ENCODE results near the gene GOSR2.
A peak's percentile ranks its signal among the peaks of the same experiment; 100 is the strongest.
"Not testable (repeated sequence)": the region's sequence is repeated elsewhere in the genome, so short reads cannot be mapped to it uniquely, and the experiment has no call there.

Gene GOSR2

DNA sequence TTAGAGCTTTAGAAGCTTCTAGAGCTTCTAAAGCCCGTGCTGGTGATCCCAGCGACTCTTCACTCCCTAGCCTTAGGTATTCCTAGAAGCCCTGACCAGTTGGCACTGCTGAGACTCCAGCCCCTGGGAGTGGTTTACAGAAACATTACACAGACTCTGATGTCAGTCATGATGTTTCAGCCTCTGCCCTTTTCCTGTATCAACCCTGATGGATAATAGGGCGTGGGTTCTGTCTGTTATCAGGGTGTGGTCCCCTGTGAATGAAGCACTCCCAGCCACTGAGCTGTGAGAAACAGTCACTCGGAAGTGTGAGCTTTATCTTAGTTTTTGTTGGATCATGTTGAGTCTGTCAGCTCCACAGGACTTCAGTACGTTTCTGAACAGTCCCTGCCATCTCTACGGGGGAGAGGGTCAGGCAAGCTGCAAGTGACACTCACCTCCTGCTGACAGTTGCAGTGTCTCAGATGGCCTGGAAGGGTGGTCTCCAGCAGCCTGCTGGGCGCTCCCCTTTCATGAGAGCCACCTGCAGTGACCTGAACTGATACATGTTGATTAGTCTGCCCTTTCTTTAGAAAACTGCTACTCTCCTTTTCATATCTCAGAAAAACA is 12.8 kb downstream of the GOSR2 start:
- DNase-seq, result no peak

GRCh38 chr17:46940692-46941404 is 17.9 kb downstream of the GOSR2 start:
- DNase-seq, result peak; percentile 63

DNA sequence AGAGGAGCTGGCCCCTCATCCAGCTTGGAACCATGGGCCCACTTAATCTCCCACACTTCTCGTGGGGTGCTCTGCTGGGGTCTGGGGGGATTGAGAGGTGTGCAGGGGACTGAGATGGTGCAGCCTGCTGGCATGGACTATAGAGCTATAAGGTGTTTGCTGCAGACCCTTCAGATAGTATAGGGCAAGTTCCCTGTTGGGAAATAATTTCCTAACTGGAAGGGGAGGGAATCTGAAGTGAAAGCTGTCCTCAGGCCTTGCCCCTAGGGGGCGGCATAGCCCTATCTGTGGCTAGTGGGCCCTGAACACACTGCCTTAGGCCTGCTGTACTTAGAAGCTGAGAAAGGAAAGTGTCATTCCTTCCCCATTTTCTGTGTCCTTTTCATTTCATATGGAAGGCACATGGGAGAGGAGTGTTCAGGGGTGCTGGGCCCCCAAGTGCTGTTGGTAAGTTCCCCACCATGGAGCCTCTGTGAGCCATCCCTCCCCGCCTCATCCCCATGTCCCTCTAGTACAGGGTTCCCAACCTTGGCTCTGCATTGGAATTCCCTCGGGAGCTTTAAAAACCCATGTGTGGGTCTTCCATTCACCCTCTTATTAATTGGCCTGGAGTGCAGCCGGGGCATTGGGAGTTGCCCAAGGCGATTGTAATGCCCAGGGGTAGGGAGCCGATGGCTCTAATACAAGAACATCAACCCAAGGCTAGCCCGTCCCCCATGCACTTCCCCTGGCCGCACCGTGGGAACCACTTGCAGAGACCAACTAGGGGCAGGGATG is 19.7 kb downstream of the GOSR2 start:
- peak; percentile 82 for DNase-seq

GRCh38 chr17:46943218-46943500 is 20.2 kb downstream of the GOSR2 start:
- DNase-seq, result no peak

GRCh38 chr17:46943501-46944393 is 20.8 kb downstream of the GOSR2 start:
- DNase-seq, result no peak

GRCh38 chr17:46944931-46945330 is 22.0 kb downstream of the GOSR2 start:
- DNase-seq, result no peak

- DNase-seq, result no peak
These were observed 24.3 kb downstream of the GOSR2 start for GRCh38 chr17:46947216-46947615.

GRCh38 chr17:46948544-46948943 is 25.6 kb downstream of the GOSR2 start:
- no peak for DNase-seq

- DNase-seq, result no peak
These were observed 26.6 kb downstream of the GOSR2 start for GRCh38 chr17:46949291-46950174.

DNA sequence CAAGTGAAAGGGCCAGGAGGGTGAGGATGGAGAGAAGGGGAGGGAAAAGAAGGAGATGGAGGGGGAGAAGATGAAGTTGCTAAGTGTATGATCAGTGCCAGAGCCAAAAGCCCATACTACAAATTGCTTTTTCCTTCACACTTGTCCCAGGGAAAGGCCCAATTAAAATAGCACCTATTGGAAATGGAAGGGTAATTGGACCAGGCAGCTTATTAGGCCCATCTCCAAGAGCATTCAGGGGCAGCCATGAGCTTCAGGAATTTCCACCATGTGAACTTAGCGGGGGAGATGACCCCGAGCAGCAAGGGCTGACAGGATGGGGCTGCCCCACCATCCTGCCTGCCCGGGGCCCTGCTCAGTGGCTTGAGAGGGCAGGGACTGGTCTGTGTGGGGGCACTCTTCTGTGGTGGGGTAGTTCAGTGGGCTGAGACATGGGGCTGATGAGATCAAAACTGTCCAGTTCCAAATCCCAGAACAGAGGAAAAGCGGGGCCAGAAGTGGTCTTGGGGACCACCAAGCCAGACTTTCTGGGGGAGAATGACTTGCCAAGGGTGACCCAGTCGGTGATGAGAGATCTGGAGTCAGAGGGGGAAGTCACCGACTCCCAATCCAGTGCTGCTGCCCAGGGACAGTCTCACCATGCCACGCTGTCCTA is 27.5 kb downstream of the GOSR2 start:
- DNase-seq, result no peak

- no peak for DNase-seq
These were observed 28.1 kb downstream of the GOSR2 start for GRCh38 chr17:46950997-46951621.

GRCh38 chr17:46951706-46952105 is 28.7 kb downstream of the GOSR2 start:
- DNase-seq, result no peak

DNA sequence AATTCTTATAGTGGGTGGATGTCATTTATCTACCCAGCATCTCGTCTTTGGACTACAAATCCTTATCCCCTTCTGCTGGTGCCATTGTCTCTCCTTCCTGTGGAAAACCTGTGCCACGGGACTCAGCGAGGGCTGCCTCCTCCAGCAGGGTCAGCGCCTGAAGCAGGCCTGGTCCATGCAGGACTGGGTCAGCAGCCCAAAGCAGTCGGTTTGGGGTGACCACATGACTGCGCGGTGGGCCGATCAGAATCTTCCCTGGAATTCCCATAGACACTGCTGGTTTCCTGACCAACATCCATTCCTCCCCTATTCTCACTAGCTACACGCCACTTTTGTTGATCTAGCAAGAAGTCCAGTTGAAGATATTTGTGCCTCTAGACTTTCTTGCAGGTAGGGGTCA is 29.2 kb downstream of the GOSR2 start:
- DNase-seq, result no peak

DNA sequence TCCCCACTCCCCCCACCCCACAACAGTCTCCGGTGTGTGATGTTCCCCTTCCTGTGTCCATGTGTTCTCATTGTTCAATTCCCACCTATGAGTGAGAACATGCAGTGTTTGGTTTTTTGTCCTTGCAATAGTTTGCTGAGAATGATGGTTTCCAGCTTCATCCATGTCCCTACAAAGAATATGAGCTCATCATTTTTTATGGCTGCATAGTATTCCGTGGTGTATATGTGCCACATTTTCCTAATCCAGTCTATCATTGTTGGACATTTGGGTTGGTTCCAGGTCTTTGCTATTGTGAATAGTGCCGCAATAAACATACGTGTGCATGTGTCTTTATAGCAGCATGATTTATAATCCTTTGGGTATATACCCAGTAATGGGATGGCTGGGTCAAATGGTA is 30.2 kb downstream of the GOSR2 start:
- DNase-seq, result not testable (repeated sequence)

- DNase-seq, result no peak
These were observed 35.2 kb downstream of the GOSR2 start for GRCh38 chr17:46958041-46958591.

DNA sequence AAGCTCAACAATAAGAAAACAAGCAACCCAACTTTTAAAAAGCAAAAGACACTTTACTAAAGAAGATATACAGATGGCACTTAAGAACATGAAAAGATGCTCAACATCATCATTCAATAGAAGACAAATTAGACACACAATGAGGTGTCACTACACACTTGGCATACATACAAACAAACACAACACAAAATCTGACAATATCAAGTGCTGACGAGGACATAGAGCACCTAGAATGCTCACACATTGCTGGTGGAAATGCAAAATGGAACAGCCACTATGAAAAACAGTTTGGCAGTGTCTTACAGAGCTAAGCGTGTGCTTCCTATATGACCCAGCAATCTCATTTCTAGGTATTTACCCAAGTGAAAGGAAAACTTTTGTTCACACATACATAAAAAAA is 37.2 kb downstream of the GOSR2 start:
- DNase-seq, result no peak

DNA sequence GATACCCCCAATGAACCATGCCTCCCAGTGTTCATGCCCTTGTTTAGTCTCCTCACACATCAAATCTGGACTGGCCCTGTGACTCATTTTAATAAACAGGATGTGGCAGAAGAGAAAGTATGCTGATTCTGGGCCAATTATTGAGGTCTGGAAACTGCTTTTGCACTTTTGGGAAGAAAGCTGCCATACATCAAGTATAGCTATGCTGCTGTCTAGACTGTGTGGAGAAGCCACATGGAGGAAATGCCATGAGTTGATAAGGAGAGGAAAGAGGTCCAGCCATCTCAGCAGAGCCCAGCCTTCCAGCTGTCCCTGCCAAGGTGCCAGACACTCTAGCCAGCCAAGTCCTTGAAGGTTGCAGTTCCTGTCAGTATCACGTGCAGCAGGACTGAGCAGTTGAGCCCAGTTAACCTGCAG is 39.4 kb downstream of the GOSR2 start:
- DNase-seq, result no peak

- DNase-seq, result no peak
These were observed 40.6 kb downstream of the GOSR2 start for GRCh38 chr17:46963571-46963970.

- DNase-seq, result no peak
These were observed 41.6 kb downstream of the GOSR2 start for GRCh38 chr17:46964315-46965265.
